HG03342 (cell line): ENCODE measurements around the gene VSTM4.
A peak's percentile ranks its signal among the peaks of the same experiment; 100 is the strongest.

Experiments
- ATAC-seq: cut with Tn5 transposase; IDR thresholded peaks from one replicate; pipeline ENCODE4 v1.9.1; 2021; ENCODE audit warnings: mild to moderate bottlenecking, moderate library complexity; ENCODE audit not compliant: unreplicated experiment

The VSTM4 gene

GRCh38 chr10:49143249-49143648, 27.9 kb upstream of the VSTM4 start:
- no peak for ATAC-seq

- ATAC-seq, result peak; percentile 52
Measured at GRCh38 chr10:49141541-49142332, 26.4 kb upstream of the VSTM4 start.

- no peak for ATAC-seq
Measured at GRCh38 chr10:49140304-49141177, 25.2 kb upstream of the VSTM4 start.

GRCh38 chr10:49139846-49140195, 24.5 kb upstream of the VSTM4 start:
- ATAC-seq, result no peak

- no peak for ATAC-seq
Measured at GRCh38 chr10:49139028-49139845, 23.9 kb upstream of the VSTM4 start.

- no peak for ATAC-seq
Measured at GRCh38 chr10:49138361-49138891, 23.1 kb upstream of the VSTM4 start.

GRCh38 chr10:49136525-49136924, 21.2 kb upstream of the VSTM4 start:
- ATAC-seq, result no peak

GRCh38 chr10:49135575-49136313, 20.4 kb upstream of the VSTM4 start:
- ATAC-seq, result peak; percentile 61

GRCh38 chr10:49134327-49134726, 19.0 kb upstream of the VSTM4 start:
- no peak for ATAC-seq

GRCh38 chr10:49133706-49134248, 18.5 kb upstream of the VSTM4 start, which contains the start of gene FAM170B:
Gene FAM170B (minus strand): TSS chr10:49134021. CDS start chr10:49133918, 103 bp downstream.
- ATAC-seq, result no peak

GRCh38 chr10:49132362-49132737, 17.0 kb upstream of the VSTM4 start:
- no peak for ATAC-seq

GRCh38 chr10:49131507-49132361, 16.4 kb upstream of the VSTM4 start:
- ATAC-seq, result no peak

GRCh38 chr10:49129376-49129775, 14.1 kb upstream of the VSTM4 start:
- no peak for ATAC-seq

GRCh38 chr10:49128854-49129253, 13.5 kb upstream of the VSTM4 start:
- no peak for ATAC-seq

- no peak for ATAC-seq
Measured at GRCh38 chr10:49123981-49124950, 8.9 kb upstream of the VSTM4 start.

- no peak for ATAC-seq
Measured at GRCh38 chr10:49120911-49121310, 5.6 kb upstream of the VSTM4 start.

- no peak for ATAC-seq
Measured at GRCh38 chr10:49119746-49120145, 4.4 kb upstream of the VSTM4 start.
